HG02981 (cell line): Measurements from ENCODE around the gene PDE3A.

Experiments used
- ATAC-seq: cut with Tn5 transposase; IDR thresholded peaks from one replicate; pipeline ENCODE4 v1.9.1; 2021; ENCODE audit warnings: mild to moderate bottlenecking, moderate library complexity; ENCODE audit not compliant: unreplicated experiment

Gene PDE3A

DNA sequence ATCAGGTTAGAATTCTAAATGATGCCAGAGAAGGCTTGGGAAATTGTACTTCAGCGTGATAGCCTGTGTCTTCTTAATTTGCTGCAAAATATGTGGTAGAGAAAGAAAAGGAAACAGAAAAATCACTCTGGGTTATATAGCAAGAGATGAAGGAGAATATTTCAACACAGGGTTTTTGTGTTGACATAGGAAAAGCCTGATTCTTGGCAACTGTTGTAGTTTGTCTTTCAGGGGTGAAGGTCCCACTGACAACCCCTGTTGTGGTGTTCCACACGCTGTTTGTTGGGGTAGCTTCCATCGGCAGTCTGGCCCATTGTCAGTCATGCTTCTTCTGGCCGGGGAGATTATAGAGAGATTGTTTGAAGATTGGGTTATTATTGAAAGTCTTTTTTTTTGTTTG, 313.0 kb downstream of the PDE3A start:
- no peak for ATAC-seq

DNA sequence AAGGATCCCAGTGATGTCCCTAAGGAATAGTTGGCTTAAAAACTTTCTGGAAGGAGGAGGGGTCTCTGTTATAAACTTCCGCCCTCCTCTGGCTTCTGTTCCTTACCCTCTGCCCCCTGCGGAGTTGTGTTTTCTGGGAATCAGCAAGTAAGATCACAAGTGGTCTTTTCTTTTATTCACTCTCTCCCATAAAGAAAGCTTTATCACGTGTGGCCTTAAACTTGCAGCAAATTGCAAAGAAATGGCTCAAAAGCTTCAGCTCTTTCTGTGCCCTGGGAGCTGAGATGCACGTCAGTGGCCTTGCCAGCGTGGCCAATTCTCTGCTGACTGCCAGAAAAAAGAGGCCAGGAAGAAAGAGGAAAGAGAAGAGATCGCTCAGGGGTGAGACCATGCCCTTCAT, 326.9 kb downstream of the PDE3A start, which contains the start of gene SLCO1C1:
TSS of gene SLCO1C1 (plus strand) at position 101 of the 400 bp plus-strand sequence. CDS start 4,245 bp downstream, outside the sequence.
- no peak for ATAC-seq

GRCh38 chr12:20696181-20696905, 328.0 kb downstream of the PDE3A start:
- ATAC-seq: no peak

- no peak for ATAC-seq
These were observed 332.8 kb downstream of the PDE3A start for GRCh38 chr12:20701106-20701505.

GRCh38 chr12:20704860-20705259, 336.5 kb downstream of the PDE3A start:
- ATAC-seq: no peak

- no peak for ATAC-seq
These were observed 343.5 kb downstream of the PDE3A start for GRCh38 chr12:20711846-20712245.

DNA sequence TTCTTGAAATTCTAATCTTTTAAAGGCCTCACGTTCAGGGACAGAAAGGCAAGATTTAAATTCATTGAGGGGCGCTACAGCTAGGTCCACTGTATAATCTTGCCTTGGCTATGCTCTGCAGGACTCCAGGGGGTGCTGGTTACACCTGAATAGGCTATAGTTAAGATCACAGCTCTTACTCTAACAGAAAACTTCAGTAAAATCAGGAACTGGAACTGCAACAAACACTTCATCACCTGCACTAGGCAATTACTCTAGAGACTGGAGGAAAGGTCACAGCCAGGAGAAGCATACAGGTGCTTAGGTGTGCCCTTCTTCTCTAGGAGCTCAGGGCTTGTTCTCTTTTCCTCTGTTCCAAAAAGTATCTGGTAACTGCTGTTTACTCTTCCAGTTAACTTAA, 347.7 kb downstream of the PDE3A start:
- ATAC-seq: no peak

- no peak for ATAC-seq
These were observed 348.6 kb downstream of the PDE3A start for GRCh38 chr12:20716985-20717384.

- no peak for ATAC-seq
These were observed 350.0 kb downstream of the PDE3A start for GRCh38 chr12:20718294-20718693.

- ATAC-seq: no peak
These were observed 353.8 kb downstream of the PDE3A start for GRCh38 chr12:20722142-20722541.

DNA sequence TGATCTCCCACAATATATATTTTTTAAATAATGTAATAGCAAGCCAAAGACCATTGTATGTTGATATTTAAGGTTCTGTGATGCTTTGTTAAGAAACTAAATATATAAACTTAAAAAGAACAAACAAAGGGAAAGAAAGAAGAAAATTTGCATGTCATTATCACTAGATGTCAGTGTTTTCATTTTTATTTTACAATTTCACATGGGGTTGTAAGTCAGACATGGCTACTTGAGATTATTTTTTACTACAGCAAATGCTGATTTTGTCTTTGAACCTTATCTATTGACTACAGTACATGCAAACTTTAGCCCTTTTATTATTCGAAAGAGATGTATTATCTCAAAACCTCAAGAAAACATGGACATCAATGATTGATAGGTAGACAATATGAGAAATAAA, 362.9 kb downstream of the PDE3A start:
- no peak for ATAC-seq
